NCI-H510A (cell line): ENCODE results near the gene OAF.
"Not testable (repeated sequence)": the region's sequence is repeated elsewhere in the genome, so short reads cannot be mapped to it uniquely, and the experiment has no call there.

Source experiments
- DNase-seq: peaks from one replicate; lab custom pipeline; 2025; lab: John Stamatoyannopoulos, UW

Gene OAF

GRCh38 chr11:120210626-120211521 lies at the start of gene OAF:
TSS of gene OAF (plus strand) at chr11:120211032. CDS start at chr11:120211280, 248 bp downstream.
- no peak for DNase-seq

DNA sequence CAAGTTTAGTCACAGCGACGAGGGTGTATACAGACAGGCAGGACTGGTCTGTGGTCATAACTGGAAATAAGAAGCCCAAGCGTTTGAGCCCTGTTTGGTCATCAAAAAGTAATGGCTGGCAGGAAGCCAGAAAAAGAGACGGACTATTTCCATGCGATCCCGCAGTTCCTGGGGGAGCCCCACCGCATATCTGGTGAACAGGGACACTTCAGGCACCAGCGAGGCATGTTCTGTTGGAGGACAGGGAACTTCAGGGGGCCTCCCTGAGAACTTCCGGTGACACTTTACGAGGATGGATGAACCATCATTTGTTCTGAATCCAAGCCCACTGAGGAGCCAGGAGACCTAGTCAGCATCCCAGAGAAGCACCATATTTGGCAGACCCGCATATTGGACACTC lies 43.2 kb upstream of the OAF start:
- DNase-seq: no peak

GRCh38 chr11:120168108-120168959 lies 42.5 kb upstream of the OAF start:
- no peak for DNase-seq

- DNase-seq: peak; percentile 20
These were observed 41.7 kb upstream of the OAF start for GRCh38 chr11:120168960-120169681.

DNA sequence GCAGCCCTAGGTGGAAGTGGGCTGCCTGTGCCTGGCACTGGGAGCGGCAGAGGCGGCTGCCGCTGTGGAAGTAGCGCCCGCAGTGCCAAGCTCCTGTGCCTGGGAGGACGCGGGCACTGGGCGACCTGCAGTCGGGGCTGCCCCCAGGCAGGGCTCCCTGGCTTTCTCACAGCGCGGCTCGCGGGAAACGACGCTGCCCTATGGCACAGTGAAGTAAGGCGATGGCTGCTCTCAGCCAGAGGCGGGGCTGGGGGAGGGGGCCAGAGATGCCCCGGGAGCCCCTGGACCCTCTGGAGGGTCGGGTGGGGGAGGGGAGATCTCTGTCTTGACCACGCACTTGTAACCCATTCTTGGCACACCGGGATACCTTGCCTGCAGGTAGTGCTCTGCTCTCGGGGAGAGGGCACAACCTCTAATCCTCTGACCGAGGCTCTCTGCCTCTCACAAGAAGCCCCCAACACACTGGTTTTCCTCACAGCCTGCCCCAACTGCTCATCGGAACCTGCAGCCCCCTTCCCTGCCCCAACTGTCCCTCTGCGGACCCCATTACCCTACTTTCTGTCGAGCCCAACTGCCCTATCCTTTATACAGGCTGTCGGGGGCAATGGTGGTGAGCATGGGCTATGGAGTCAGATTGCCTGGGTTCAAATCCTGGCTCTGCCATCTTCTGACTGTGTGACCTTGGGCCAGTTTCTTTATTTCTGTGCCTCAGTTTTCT lies 40.7 kb upstream of the OAF start:
- no peak for DNase-seq

DNA sequence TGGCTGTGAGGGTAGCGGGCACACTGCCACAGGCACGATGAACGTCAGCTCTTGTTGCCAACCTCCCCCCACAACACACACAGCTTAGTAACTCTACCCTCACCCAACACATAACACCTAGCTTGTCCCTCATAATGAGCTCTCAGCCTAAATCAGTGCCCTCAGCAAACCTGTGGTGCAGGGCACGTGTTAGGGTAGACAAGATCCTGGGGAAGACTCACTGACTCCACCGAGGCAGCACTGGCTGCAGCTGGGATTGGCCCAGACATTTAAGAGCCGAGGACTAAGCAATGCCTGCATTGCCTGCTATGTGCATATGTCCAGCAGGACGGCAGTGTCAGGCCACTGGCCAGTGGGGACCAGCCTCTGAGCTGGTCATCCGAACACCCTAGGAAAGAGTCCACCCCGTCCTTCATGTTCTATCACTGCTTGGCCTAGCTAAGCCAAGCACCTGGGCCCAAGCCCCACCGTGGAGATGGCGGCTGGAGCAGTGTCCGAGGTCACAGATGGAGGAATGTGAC lies 40.0 kb upstream of the OAF start:
- no peak for DNase-seq

DNA sequence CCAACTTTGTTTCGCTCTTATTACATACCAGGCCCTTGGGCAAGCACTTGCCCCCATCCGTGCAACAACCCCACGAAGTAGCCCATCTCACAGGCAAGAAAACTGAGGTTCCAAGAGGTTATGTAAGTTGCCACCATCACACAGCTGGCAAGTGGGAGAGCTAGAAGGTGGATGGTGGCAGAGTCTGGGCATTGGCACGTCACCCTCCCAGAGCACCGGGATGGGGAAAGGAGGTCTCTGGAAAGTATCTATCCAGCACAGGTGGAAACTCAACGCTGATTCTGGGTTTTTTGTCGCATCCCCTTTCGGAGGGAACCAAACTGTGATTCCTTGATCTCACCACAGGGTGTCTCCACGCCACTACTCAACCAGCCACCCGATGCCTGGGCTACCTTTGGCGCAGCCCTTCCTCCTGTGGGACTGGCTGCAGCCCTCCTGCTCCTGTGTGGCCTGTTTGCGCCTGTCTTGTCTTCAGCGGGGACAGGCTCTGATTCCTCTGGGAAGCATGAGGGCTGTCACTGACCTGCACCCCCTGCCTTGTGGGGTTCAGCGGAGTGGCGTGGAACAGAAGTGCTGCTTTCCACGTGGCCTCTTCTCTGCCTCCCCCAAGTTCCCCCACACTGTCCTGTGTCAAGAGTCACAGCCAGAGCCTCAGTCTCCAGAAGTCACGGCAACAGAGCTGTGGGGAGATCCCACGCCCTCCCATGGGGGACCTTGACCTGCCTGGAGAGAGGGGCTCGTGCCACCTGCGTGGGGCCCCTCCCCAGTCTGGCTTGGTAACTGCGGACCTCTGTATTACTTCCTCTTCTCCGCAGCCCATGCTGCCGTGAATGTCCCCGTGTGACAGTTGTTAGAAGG lies 38.5 kb upstream of the OAF start:
- DNase-seq: no peak

GRCh38 chr11:120173019-120173705 lies 37.7 kb upstream of the OAF start:
- DNase-seq: no peak

DNA sequence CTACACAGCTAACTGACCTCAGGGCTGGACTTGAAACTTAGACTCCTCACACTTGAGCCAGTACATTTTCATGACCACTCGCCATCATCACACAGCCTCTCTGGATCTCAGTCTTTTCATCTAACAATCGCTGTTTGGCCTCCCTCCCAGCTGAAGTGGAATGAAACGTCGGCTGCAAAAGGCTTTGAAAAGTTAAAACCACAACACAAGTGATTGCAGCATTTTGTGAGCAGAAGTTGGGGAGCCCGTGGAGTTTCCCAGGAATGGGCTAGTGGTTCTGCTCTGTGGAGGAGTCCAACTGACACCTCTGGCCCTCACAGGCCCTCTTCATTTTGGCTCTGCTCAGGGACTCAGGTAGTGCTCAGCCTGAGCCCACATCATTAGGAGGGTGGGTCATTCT lies 37.0 kb upstream of the OAF start:
- no peak for DNase-seq

DNA sequence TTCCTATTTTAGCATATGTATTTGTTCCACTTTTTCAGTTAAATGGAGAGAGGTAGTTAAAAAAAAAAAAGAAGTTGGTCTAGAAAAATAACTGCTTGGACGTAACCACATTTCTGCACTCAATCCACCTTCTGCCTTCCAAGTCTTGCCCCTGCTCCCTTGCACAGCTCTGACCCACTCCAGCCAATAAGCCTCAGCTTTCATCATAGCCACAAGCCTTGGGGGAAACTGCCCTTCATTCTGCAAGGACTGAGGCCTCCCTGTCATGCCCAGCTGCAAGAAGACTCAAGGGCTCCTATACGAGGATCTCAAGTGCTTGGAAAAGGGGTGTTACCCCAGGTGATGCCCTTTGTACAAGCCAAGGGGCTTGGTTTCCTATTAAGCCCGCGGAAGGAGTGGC lies 36.0 kb upstream of the OAF start:
- DNase-seq: no peak

DNA sequence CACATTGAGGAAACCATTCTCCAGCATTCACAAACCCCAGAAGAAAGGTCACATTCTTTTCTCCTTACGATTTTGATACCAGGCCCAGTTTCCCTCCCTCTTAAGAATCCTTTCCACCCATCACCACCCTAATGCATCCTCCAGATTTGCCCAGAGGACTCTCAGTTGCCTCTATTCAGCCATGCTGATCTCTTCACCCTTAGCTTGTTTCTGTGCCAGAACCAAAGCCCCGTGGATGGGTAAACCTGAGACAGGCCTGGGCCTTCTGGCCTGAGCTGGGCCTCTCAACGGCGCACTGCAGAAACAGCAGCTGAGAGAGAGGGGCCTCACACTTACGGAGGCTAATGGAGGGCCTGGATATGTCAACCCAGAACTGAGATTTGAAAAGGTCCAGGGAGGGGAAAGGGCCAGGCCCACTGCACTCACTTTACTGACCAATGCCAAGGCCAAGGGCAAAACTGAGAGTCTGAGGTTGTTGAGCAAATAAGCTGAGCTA lies 32.2 kb upstream of the OAF start:
- no peak for DNase-seq

DNA sequence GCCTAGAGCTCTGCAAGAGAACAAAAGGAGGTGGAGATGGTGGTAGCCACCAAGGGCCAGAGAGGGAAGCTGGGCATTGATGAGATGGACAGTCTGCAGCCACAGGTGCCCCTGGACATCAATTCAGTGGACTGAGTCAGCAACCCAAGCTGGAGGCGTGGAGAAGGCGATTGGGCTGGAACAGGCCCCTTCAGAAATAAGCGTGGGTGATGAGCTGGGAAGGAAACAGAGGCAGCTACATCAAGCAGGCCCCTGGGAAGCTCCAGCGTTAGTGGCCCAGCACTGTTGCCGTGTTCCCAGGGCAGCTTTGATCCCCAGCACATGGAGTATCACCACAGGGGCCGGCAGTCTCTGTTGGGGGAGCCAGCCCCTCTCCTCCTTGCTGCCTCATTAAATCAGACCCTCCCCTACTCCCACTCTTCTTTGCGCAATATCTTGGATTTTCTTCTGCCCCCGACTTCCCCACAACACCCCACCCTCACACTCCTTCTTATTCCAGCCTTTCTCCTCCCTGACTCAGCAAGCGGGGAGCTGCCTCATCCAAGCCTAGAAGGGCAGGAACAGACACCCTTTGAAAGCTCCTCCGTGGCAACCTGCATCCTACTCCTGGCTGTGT lies 31.7 kb upstream of the OAF start:
- DNase-seq: no peak

- DNase-seq: not testable (repeated sequence)
These were observed 30.8 kb upstream of the OAF start for GRCh38 chr11:120180063-120180462.

GRCh38 chr11:120180551-120181232 lies 30.1 kb upstream of the OAF start:
- no peak for DNase-seq

DNA sequence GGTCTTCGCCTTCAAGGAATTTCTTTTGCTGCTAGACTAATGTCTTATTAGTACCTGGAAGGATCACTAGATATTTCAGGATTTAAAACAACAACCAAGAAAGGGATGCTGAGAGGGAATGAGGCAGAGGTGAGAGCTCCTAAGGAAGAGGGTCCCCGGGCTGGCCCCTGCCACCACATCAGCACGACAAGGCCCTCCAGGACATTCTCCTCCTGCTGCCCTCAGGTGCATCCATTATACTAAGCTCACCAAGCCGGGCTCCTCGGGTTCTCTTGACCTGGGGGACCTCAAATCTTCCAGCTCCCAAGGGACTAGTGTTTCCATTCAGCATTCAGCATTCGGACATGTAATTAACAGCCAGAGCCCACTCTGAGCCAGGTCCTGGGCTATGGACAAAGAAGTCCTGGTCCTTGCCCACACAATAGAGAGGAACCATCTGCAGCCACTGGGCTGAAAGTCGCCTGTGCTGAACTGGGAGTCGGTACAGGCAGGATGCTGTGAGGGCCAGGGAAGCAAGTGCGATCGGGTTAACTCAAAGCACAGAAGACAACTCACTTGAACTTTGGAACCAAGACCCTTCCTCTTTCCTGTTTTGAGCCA lies 29.4 kb upstream of the OAF start:
- DNase-seq: no peak

DNA sequence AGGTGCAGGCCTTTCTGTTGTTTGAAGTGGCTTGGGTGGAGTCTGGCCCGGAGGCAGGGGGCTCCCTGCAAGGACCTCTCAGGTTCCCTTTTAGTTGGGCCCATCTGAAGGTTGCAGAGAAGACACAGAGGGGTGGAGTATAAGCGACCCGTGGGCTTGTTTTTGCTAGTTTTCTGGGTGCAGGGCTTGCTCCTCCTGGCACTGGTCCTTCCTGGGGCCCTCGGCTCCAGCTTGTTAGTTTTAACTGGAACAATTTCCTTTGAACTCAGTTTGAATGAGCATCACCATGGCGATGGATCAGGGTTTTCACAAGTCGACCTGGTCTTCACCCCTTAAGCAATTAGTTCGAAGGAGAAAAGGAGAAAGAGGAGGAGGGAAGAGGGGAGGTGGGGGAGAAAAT lies 28.5 kb upstream of the OAF start:
- no peak for DNase-seq

GRCh38 chr11:120182790-120183491 lies 27.9 kb upstream of the OAF start:
- no peak for DNase-seq

DNA sequence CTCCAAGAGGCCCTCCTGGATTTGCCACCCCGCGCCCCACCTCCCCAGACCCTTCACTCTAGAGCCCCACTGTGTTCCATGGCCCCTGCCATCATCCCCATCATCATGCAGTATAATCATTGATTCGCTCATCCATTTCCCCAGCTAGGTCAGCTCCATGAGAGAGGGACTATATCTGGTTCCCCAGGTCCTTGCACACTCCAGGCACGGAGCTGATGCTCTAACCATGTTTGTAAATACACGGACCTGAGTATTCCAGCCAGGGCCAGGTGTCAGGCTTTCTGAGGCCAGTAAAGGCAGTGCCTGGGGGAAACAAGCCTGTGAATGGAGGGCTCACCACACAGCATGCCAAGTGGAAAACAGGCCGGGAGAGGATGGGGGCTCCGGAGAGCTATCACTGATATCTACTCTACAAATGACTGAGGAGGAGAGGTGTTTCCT lies 27.1 kb upstream of the OAF start:
- no peak for DNase-seq
